HepG2 (cell line): ENCODE data around the gene PAFAH1B2. TPM values are rescaled to one million over a fixed set of nuclear protein-coding genes. Genes with fewer than 3 reads are reported as not detected.

Experiments
- ATRX ChIP-seq: sonication (generic); formaldehyde crosslinking; IDR thresholded peaks from 2 replicates; pipeline ENCODE4 v1.4.0; 2020; ENCODE audit warnings: missing genetic modification reagents, borderline replicate concordance
- ERF ChIP-seq: IDR thresholded peaks from 2 replicates; pipeline ENCODE4 v1.6.1; 2018; ENCODE audit warnings: missing biosample characterization, missing genetic modification reagents
- HOXA3 ChIP-seq: sonication (generic); formaldehyde crosslinking; IDR thresholded peaks from 2 replicates; pipeline ENCODE4 v1.5.0; 2020; ENCODE audit warnings: missing genetic modification reagents
- KDM3A ChIP-seq: IDR thresholded peaks from 2 replicates; pipeline ENCODE4 v1.6.1; 2018; ENCODE audit warnings: low read depth, missing compliant biosample characterization
- MIER2 ChIP-seq: IDR thresholded peaks from 2 replicates; pipeline ENCODE4 v1.6.1; 2016; ENCODE audit warnings: missing biosample characterization, missing genetic modification reagents
- MTA1 ChIP-seq: sonication (generic); formaldehyde crosslinking; IDR thresholded peaks from 2 replicates; pipeline ENCODE4 v1.4.0; 2020; ENCODE audit warnings: missing genetic modification reagents, mild to moderate bottlenecking, borderline replicate concordance
- PHF20 ChIP-seq: sonication (generic); formaldehyde crosslinking; IDR thresholded peaks from 2 replicates; pipeline ENCODE4 v1.5.0; 2020; ENCODE audit warnings: mild to moderate bottlenecking, missing genetic modification reagents
- SAFB2 ChIP-seq: sonication (generic); formaldehyde crosslinking; IDR thresholded peaks from 2 replicates; pipeline ENCODE4 v1.5.1; 2020; ENCODE audit warnings: missing genetic modification reagents, low read depth, mild to moderate bottlenecking, borderline replicate concordance
- SCMH1 ChIP-seq: sonication (generic); formaldehyde crosslinking; IDR thresholded peaks from 2 replicates; pipeline ENCODE4 v1.9.0; 2021; ENCODE audit warnings: missing genetic modification reagents, mild to moderate bottlenecking, borderline replicate concordance
- SETDB1 ChIP-seq: sonication (generic); formaldehyde crosslinking; IDR thresholded peaks from 2 replicates; pipeline ENCODE4 v1.5.1; 2020; ENCODE audit warnings: missing genetic modification reagents, mild to moderate bottlenecking, borderline replicate concordance
- SKI ChIP-seq: fragments of 450-650 bp; IDR thresholded peaks from one replicate; pipeline ENCODE4 v1.6.1; 2018; ENCODE audit warnings: mild to moderate bottlenecking; ENCODE audit not compliant: partially characterized antibody
- SUZ12 ChIP-seq: fragments of 150-350 bp; IDR thresholded peaks from 2 replicates; pipeline ENCODE4 v1.6.1; 2014; ENCODE audit warnings: low read depth, low read length
- ZMYM3 ChIP-seq: sonication (generic); formaldehyde crosslinking; IDR thresholded peaks from 2 replicates; pipeline ENCODE4 v1.5.1; 2020; ENCODE audit warnings: mild to moderate bottlenecking, missing genetic modification reagents
- ZNF282 ChIP-seq: fragments of 450-650 bp; IDR thresholded peaks from 2 replicates; pipeline ENCODE4 v1.6.1; 2018; ENCODE audit not compliant: partially characterized antibody
- ZNF350 ChIP-seq: sonication (generic); formaldehyde crosslinking; IDR thresholded peaks from 2 replicates; pipeline ENCODE4 v1.4.0; 2020; ENCODE audit warnings: mild to moderate bottlenecking, low read depth, missing genetic modification reagents, borderline replicate concordance
- ZNF484 ChIP-seq: sonication (generic); formaldehyde crosslinking; IDR thresholded peaks from 2 replicates; pipeline ENCODE4 v1.5.1; 2020; ENCODE audit warnings: mild to moderate bottlenecking, low read depth, missing genetic modification reagents, borderline replicate concordance
- ZNF816 ChIP-seq: sonication (generic); formaldehyde crosslinking; IDR thresholded peaks from 2 replicates; pipeline ENCODE4 v1.8.0; 2022; ENCODE audit warnings: missing genetic modification reagents, mild to moderate bottlenecking, borderline replicate concordance
- polyA plus RNA-seq, 8 experiments: library from polyadenylated mRNA; depleted of rRNA in 3 of 8; stranded (reverse) in 7 of 8; unstranded in 1 of 8; fragments of >200 nt; fragmentation: Illumina TruSeq in 4 of 8; extraction: Trizol in 4 of 8; gene quantifications; 2 replicates each; pipeline versions ENCODE4 v1.2.1 to v1.2.3, GENCODE V29; 2011 to 2016; ENCODE audit warnings: low read depth in 4 of 8, missing spikeins in 1 of 8, mixed read lengths in 1 of 8; ENCODE audit not compliant: insufficient read depth in 1 of 8
- total RNA-seq, 5 experiments: library from RNA; depleted of rRNA; stranded (reverse); fragments of >200 nt; fragmentation: Illumina TruSeq; extraction: Trizol; gene quantifications; 2 replicates each; pipeline ENCODE4 v1.2.3, GENCODE V29; 2016; ENCODE audit warnings: low read depth in 1 of 5
- TF ChIP-seq, protein P1 (sequence below), 2 experiments: sonication (generic) in 1 of 2; formaldehyde crosslinking in 1 of 2; IDR thresholded peaks; 2 replicates each; pipeline versions ENCODE4 v1.5.1 to v1.6.1; 2011 to 2020; ENCODE audit warnings: borderline replicate concordance in 1 of 2, low read depth in 1 of 2, low read length in 1 of 2, mild to moderate bottlenecking in 1 of 2, missing genetic modification reagents in 1 of 2, moderate library complexity in 1 of 2
- TF ChIP-seq, protein P2 (sequence below): sonication (generic); formaldehyde crosslinking; IDR thresholded peaks from 2 replicates; pipeline ENCODE4 v1.4.0; 2020; ENCODE audit warnings: missing genetic modification reagents
- TF ChIP-seq, protein P3 (sequence below): sonication (generic); formaldehyde crosslinking; IDR thresholded peaks from 2 replicates; pipeline ENCODE4 v1.4.0; 2020; ENCODE audit warnings: missing genetic modification reagents
- TF ChIP-seq, protein P4 (sequence below): sonication (generic); formaldehyde crosslinking; IDR thresholded peaks from 2 replicates; pipeline ENCODE4 v1.4.0; 2020; ENCODE audit warnings: missing genetic modification reagents
- TF ChIP-seq, protein P5 (sequence below): sonication (generic); formaldehyde crosslinking; IDR thresholded peaks from 2 replicates; pipeline ENCODE4 v1.4.0; 2020; ENCODE audit warnings: missing genetic modification reagents

Gene PAFAH1B2
- total and polyA plus RNA-seq, 2 of the 13 experiments (the other 11 are each of a cell fraction or from before 2014, with no cell fraction given), result 28.8 to 104 TPM

- TF ChIP-seq, protein P1, sequence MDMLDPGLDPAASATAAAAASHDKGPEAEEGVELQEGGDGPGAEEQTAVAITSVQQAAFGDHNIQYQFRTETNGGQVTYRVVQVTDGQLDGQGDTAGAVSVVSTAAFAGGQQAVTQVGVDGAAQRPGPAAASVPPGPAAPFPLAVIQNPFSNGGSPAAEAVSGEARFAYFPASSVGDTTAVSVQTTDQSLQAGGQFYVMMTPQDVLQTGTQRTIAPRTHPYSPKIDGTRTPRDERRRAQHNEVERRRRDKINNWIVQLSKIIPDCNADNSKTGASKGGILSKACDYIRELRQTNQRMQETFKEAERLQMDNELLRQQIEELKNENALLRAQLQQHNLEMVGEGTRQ (IDR thresholded peaks at IDR 0.05; ENCODE audit: low read depth, low read length), result no peak
- TF ChIP-seq, protein P1 (CRISPR knock-in tag; IDR thresholded peaks at IDR 0.05; ENCODE audit: borderline replicate concordance), result no peak
- TF ChIP-seq MTA1 (CRISPR knock-in tag), result no peak
- TF ChIP-seq ZMYM3, result no peak
- no peak for TF ChIP-seq PHF20
- no peak for TF ChIP-seq SCMH1
- TF ChIP-seq SETDB1 (CRISPR knock-in tag), result no peak
- TF ChIP-seq, protein P2, sequence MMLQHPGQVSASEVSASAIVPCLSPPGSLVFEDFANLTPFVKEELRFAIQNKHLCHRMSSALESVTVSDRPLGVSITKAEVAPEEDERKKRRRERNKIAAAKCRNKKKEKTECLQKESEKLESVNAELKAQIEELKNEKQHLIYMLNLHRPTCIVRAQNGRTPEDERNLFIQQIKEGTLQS (CRISPR knock-in tag), result no peak
- no peak for TF ChIP-seq SKI
- no peak for TF ChIP-seq ZNF484 (CRISPR knock-in tag)
- TF ChIP-seq ZNF350 (CRISPR knock-in tag), result no peak
- TF ChIP-seq ZNF282, result no peak
- TF ChIP-seq KDM3A (CRISPR knock-in tag), result no peak
- TF ChIP-seq ATRX (CRISPR knock-in tag), result no peak
- no peak for TF ChIP-seq SAFB2 (CRISPR knock-in tag)
- TF ChIP-seq, protein P3, sequence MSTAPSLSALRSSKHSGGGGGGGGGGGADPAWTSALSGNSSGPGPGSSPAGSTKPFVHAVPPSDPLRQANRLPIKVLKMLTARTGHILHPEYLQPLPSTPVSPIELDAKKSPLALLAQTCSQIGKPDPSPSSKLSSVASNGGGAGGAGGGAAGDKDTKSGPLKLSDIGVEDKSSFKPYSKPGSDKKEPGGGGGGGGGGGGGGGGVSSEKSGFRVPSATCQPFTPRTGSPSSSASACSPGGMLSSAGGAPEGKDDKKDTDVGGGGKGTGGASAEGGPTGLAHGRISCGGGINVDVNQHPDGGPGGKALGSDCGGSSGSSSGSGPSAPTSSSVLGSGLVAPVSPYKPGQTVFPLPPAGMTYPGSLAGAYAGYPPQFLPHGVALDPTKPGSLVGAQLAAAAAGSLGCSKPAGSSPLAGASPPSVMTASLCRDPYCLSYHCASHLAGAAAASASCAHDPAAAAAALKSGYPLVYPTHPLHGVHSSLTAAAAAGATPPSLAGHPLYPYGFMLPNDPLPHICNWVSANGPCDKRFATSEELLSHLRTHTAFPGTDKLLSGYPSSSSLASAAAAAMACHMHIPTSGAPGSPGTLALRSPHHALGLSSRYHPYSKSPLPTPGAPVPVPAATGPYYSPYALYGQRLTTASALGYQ, result no peak; the same call in 1 of the 2 replicates
- TF ChIP-seq ERF (CRISPR knock-in tag), result no peak
- no peak for TF ChIP-seq SUZ12
- TF ChIP-seq, protein P4, sequence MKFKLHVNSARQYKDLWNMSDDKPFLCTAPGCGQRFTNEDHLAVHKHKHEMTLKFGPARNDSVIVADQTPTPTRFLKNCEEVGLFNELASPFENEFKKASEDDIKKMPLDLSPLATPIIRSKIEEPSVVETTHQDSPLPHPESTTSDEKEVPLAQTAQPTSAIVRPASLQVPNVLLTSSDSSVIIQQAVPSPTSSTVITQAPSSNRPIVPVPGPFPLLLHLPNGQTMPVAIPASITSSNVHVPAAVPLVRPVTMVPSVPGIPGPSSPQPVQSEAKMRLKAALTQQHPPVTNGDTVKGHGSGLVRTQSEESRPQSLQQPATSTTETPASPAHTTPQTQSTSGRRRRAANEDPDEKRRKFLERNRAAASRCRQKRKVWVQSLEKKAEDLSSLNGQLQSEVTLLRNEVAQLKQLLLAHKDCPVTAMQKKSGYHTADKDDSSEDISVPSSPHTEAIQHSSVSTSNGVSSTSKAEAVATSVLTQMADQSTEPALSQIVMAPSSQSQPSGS (CRISPR knock-in tag), result no peak
- TF ChIP-seq, protein P5, sequence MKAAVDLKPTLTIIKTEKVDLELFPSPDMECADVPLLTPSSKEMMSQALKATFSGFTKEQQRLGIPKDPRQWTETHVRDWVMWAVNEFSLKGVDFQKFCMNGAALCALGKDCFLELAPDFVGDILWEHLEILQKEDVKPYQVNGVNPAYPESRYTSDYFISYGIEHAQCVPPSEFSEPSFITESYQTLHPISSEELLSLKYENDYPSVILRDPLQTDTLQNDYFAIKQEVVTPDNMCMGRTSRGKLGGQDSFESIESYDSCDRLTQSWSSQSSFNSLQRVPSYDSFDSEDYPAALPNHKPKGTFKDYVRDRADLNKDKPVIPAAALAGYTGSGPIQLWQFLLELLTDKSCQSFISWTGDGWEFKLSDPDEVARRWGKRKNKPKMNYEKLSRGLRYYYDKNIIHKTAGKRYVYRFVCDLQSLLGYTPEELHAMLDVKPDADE, result no peak
- no peak for TF ChIP-seq MIER2 (CRISPR knock-in tag)
- TF ChIP-seq ZNF816 (CRISPR knock-in tag), result no peak
- no peak for TF ChIP-seq HOXA3 (CRISPR knock-in tag)
These were observed 648 bp downstream of the PAFAH1B2 start (continued) for GRCh38 chr11:117144477-117145392.
